D721Med (cell line): Measurements from ENCODE around the gene FKBP1A.

Experiments
- DNase-seq: peaks from one replicate; pipeline ENCODE4 v3.0.0; 2011; ENCODE audit warnings: low spot score; ENCODE audit not compliant: insufficient read length
- FAIRE-seq: peaks from 2 replicates; lab custom pipeline; 2011; peaks lifted over from hg19 to GRCh38; lab: Jason Lieb, UNC
- TF ChIP-seq, protein P1 (sequence below): IDR thresholded peaks from 2 replicates; pipeline ENCODE4 v1.5.1; 2012; ENCODE audit warnings: mild to moderate bottlenecking, control low read depth; ENCODE audit not compliant: insufficient read depth; ENCODE audit errors: missing control alignments

Gene FKBP1A

DNA sequence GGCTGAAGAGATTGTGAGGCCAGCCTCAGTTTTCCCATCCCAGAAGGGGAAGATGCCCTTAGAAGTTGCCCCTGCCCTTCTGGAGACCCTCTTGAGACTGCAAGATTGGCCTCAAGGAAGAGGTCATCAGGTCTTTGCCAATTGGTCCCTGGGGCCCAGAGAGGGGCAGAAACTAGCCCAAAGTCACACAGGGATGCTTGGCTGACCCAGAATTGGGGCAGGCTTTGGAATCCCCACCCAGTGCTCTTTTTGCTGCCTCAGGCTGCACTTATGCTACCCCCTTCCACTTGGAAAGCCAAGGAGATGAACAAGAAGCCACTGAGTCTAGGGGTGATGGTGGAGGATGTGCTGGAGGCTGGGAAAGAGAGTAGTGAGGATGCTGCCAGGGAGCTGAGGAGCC lies 24.9 kb upstream of the FKBP1A start:
- no peak for FAIRE-seq
- no peak for DNase-seq
- TF ChIP-seq, protein P1, sequence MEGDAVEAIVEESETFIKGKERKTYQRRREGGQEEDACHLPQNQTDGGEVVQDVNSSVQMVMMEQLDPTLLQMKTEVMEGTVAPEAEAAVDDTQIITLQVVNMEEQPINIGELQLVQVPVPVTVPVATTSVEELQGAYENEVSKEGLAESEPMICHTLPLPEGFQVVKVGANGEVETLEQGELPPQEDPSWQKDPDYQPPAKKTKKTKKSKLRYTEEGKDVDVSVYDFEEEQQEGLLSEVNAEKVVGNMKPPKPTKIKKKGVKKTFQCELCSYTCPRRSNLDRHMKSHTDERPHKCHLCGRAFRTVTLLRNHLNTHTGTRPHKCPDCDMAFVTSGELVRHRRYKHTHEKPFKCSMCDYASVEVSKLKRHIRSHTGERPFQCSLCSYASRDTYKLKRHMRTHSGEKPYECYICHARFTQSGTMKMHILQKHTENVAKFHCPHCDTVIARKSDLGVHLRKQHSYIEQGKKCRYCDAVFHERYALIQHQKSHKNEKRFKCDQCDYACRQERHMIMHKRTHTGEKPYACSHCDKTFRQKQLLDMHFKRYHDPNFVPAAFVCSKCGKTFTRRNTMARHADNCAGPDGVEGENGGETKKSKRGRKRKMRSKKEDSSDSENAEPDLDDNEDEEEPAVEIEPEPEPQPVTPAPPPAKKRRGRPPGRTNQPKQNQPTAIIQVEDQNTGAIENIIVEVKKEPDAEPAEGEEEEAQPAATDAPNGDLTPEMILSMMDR = no peak

DNA sequence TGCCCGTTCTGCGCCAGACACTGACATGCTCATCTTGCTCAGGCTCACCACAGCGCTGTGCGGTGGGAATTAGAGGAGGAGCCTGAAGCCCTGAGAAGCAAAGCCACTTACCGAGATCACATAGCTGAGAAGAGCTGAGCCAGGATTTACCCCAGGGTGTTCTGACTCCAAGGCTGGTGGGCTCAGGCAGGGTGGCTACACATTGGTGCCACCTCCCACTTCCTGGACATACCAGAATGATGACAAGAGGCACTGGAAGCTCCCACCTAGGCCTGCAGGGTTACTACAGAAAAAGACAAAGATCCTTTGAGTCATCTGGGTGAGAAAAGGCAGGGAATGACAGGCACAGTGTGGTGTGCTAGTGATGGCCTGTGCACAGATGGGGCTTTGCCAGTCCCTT lies 24.4 kb upstream of the FKBP1A start:
- DNase-seq (no peak), FAIRE-seq (no peak)
- TF ChIP-seq, protein P1 = no peak

DNA sequence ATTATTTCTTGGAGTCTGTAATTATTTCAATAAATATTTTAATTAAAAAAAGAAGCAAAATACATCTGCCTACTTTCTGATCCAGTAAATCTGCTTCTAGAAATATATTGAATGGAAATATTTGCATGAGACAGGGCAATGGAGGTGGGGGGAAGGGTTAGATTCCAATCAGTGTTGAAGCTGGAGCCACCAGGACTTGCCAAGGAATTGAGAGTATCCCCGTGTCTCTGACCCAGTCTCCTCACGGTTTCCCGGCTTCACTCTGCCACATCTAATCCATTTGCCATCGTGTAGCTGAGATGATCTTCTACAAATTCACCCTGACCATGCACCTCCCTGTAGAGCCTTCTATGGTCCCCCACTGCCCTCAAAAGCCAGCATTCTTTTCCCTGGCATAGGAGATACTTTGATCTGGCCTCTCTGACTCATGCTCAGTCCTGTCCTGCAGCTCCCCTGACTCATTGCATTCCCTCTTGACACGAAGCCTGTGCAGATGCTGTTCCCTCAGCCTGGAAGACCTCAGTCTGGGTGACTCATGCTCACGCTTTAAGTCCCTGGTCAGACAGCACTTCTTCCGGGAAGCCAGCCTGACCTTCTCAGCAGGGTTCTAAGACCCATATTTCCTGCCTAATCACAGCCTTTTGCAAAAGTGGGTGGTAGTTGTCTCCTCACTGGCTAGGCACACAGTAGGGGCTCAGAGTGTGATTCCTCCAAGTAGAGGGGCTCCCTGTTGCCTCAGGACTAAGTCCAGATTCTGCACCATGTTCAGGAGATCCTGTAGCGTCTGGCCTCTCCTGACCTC lies 23.0 kb upstream of the FKBP1A start:
- no peak for FAIRE-seq

DNA sequence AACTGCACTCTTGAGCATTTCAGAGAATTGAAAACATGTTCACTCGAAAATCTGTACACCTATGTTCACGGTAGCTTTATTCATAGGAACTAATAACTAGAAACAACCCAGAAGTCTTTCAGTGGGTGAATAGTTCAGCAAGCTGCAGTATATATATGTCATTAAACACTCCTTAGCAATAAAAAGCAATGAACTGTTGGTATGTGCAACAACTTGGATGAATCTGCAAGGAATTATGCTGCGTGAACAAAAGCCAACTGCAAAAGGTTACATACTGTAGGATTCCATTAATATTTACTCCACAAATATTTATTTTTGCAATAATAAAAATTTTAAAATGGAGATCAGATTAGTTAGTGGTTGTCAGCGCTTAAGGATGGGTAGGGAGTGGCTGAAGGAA lies 22.1 kb upstream of the FKBP1A start:
- DNase-seq = no peak
- TF ChIP-seq, protein P1 = no peak
- FAIRE-seq = no peak

More for the DNA sequence above, 23.0 kb upstream of the FKBP1A start:
- TF ChIP-seq, protein P1 = no peak
- DNase-seq = no peak

DNA sequence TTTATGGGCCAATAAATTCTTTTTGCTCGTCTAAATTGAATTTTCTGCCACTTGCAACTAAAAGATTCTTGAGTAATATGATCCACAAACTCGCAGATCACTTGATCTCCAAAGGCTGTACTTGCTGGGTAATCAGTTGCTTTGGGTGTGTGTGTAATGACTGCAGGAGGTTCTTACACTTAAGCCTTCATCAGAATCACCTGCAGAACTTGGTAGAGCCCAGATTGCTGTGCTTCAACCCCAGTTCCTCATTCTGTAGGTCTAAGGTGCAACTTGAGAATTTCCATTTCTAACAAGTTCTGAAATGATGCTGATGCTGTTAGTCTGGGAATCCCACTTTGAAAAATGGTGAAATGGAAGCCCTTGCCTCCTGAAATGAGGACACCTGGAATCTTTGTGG lies 12.9 kb upstream of the FKBP1A start:
- DNase-seq = no peak
- TF ChIP-seq, protein P1 = no peak
- no peak for FAIRE-seq

DNA sequence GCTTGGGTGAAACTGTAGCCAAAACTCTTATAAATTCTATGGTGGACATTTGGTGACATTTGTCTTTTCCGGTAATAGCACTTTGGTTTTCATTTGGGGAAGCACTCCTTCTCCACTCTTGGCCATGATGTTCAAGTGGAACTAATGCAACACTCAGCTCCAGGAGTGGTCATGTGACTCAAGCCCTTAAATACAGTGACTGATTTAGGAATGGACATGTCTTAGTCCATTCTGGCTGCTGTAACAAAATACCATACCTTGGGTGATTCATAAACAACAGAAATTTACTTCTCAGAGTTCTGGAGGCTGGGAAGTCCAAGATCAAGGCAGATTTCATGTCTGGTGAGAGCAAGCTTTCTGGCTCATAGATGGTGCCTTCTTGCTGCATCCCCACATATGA lies 10.8 kb upstream of the FKBP1A start:
- TF ChIP-seq, protein P1 = no peak
- no peak for DNase-seq
- FAIRE-seq = no peak

DNA sequence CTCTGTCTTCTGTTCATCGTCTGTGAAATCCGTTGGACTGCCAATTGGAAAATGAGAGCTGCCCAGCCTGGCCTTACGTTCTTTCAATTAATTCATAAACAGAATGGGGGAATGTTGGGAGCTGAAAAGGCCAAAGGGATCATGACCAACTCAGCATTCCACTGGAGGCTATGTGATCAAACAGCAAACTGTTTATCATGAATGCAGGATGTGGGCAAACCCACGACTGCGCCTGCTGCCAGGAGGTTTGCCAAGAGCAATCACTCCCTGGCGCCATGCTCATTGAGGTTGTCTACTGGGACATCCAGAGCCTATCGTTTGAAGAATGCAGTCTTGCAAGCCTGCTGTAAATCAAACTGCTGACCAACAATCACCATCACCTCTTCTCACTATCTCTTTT lies 9.3 kb upstream of the FKBP1A start:
- FAIRE-seq (no peak), DNase-seq (no peak)
- TF ChIP-seq, protein P1 = no peak
